Astrocyte of the cerebellum (primary cell): ENCODE measurements around the gene ABCA4.

Experiments
- DNase-seq: peaks from one replicate; pipeline ENCODE4 v3.0.0-alpha.2; 2011; ENCODE audit warnings: low read depth
- H3K4me3 ChIP-seq: 2 replicates; pipeline ENCODE4 v1.5.1; 2011; ENCODE audit warnings: mild to moderate bottlenecking, low read depth, low read length, moderate library complexity
- in situ Hi-C: cut with HindIII; loops from 2 replicates; pipeline ENCODE4 v1.10.0; 2017; ENCODE audit warnings: low sequenced_read_pairs
- TF ChIP-seq, protein P1 (sequence below): IDR thresholded peaks from 2 replicates; pipeline ENCODE4 v1.5.1; 2012; ENCODE audit warnings: low read length, low read depth, moderate library complexity, mild to moderate bottlenecking; ENCODE audit errors: missing control alignments

The ABCA4 gene

GRCh38 chr1:94036730-94037129 is 84.2 kb downstream of the ABCA4 start:
- H3K4me3 ChIP-seq, result no peak overlapping the region
- in situ Hi-C loops, result no loop called here
- TF ChIP-seq, protein P1, sequence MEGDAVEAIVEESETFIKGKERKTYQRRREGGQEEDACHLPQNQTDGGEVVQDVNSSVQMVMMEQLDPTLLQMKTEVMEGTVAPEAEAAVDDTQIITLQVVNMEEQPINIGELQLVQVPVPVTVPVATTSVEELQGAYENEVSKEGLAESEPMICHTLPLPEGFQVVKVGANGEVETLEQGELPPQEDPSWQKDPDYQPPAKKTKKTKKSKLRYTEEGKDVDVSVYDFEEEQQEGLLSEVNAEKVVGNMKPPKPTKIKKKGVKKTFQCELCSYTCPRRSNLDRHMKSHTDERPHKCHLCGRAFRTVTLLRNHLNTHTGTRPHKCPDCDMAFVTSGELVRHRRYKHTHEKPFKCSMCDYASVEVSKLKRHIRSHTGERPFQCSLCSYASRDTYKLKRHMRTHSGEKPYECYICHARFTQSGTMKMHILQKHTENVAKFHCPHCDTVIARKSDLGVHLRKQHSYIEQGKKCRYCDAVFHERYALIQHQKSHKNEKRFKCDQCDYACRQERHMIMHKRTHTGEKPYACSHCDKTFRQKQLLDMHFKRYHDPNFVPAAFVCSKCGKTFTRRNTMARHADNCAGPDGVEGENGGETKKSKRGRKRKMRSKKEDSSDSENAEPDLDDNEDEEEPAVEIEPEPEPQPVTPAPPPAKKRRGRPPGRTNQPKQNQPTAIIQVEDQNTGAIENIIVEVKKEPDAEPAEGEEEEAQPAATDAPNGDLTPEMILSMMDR, result no peak
- DNase-seq, result no peak

- in situ Hi-C loops, result loop anchor here (5.0 kb wide), 1 partner anchor 208 kb away; no protein-coding TSS in a partner anchor
- TF ChIP-seq, protein P1, result no peak
- no peak overlapping the region for H3K4me3 ChIP-seq
- no peak for DNase-seq
Observed at GRCh38 chr1:94033849-94034248, 87.1 kb downstream of the ABCA4 start.

- in situ Hi-C loops, result loop anchor here (5.0 kb wide), 1 partner anchor 210 kb away; no protein-coding TSS in a partner anchor
- TF ChIP-seq, protein P1, result no peak
- no peak for DNase-seq
- no peak overlapping the region for H3K4me3 ChIP-seq
Observed at GRCh38 chr1:94032637-94033036, 88.3 kb downstream of the ABCA4 start.

DNA sequence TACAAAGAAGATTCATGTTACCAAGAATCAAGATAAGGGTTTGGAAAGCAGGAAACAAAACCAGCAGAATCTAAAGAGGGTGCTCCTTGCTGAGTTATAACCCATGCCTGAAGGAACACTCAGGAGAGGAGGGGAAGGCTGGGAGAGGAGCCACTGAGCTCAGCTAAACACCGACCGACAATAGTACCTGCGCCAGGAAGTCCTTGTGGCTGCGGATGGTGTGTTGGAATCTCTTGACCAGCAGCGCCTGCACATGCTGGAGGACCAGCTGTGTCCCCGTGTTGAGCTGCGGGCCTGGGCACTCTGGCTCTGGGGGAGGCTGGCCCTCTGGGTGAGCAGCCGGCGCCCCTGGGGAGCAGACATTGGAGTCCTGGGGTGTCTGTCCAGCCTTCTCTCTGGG is 89.4 kb downstream of the ABCA4 start:
- DNase-seq, result no peak
- no peak overlapping the region for H3K4me3 ChIP-seq
- TF ChIP-seq, protein P1, result no peak
- in situ Hi-C loops, result loop anchor here (5.0 kb wide), 1 partner anchor 211 kb away; no protein-coding TSS in a partner anchor

- H3K4me3 ChIP-seq, result no peak overlapping the region
- TF ChIP-seq, protein P1, result no peak
- in situ Hi-C loops, result loop anchor here (5.0 kb wide), 1 partner anchor 211 kb away; no protein-coding TSS in a partner anchor
- no peak for DNase-seq
Observed at GRCh38 chr1:94031154-94031553, 89.8 kb downstream of the ABCA4 start.

- no peak for DNase-seq
- TF ChIP-seq, protein P1, result no peak
- H3K4me3 ChIP-seq, result no peak overlapping the region
- in situ Hi-C loops, result loop anchor here (5.0 kb wide), 1 partner anchor 308 kb away; no protein-coding TSS in a partner anchor
Observed at GRCh38 chr1:94029130-94029993, 91.6 kb downstream of the ABCA4 start.
